BLaER1 treated with 17β-estradiol and CSF1 and Interleukin-3, amounts not matched to agents 10 nM and 100 nM (cell line): Measurements from ENCODE around the gene KLF6.
A peak's percentile ranks its signal among the peaks of the same experiment; 100 is the strongest.

Experiments used
- H3K27ac ChIP-seq, 11 experiments: shearing (Covaris generic); formaldehyde crosslinking; 2 replicates each; pipeline ENCODE4 v1.8.1; 2022
- H3K27me3 ChIP-seq, 11 experiments: shearing (Covaris generic); formaldehyde crosslinking; 2 replicates each; pipeline ENCODE4 v1.8.1; 2022
- H3K36me3 ChIP-seq, 11 experiments: shearing (Covaris generic); formaldehyde crosslinking; 2 replicates each; pipeline ENCODE4 v1.8.1; 2022
- H3K4me1 ChIP-seq, 10 experiments: shearing (Covaris generic); formaldehyde crosslinking; 2 replicates each; pipeline ENCODE4 v1.8.1; 2022
- H3K4me2 ChIP-seq, 11 experiments: shearing (Covaris generic); formaldehyde crosslinking; 2 replicates each; pipeline ENCODE4 v1.8.1; 2022
- H3K4me3 ChIP-seq, 10 experiments: shearing (Covaris generic); formaldehyde crosslinking; 2 replicates each; pipeline ENCODE4 v1.8.1; 2022
- H3K9ac ChIP-seq, 11 experiments: shearing (Covaris generic); formaldehyde crosslinking; 2 replicates each; pipeline ENCODE4 v1.8.1; 2022
- H3K9me3 ChIP-seq, 11 experiments: shearing (Covaris generic); formaldehyde crosslinking; replicated peaks in 1 of 11; 2 replicates each; pipeline ENCODE4 v1.8.1; 2022
- H4K20me1 ChIP-seq, 11 experiments: shearing (Covaris generic); formaldehyde crosslinking; 2 replicates each; pipeline ENCODE4 v1.8.1; 2022
- Cebpa-rat ChIP-seq, 11 experiments: shearing (Covaris generic); IDR thresholded peaks; 2 replicates each; pipeline ENCODE4 v1.8.1; 2022

The KLF6 gene

DNA sequence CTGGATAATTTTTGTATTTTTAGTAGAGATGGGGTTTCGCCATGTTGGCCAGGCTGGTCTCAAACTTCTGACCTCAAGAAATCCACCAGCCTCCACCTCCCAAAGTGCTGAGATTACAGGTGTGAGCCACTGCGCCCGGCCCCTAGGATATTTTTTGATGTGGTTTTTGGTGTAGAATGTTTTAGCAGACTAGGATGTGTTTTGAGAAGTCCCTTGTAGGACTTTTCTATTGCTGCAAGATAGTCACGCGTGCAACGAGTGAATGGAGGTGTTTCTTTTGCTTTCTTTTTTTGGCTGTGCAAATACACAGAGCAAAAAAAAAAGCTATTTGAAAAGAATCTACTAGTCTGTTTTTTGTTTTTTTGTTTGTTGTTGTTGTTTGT lies 29.8 kb upstream of the KLF6 start:
- no peak overlapping the region for H3K9ac ChIP-seq
- TF ChIP-seq Cebpa-rat (IDR thresholded peaks at IDR 0.05): no peak
- H3K36me3 ChIP-seq: no peaks in the 10 kb centered on the region
- no peak overlapping the region for H3K27ac ChIP-seq
- H3K4me2 ChIP-seq: no peak overlapping the region
- H3K4me1 ChIP-seq: peaks cover 25 to 42% (median 29%) of the 10 kb centered on the region in 10 experiments
- H3K4me3 ChIP-seq: no peak overlapping the region
- no peaks in the 10 kb centered on the region for H3K27me3 ChIP-seq
- H3K9me3 ChIP-seq: peaks cover 0 to 5% (median 0%) of the 10 kb centered on the region in 11 experiments; a peak in 5 of 22 replicates
- no peaks in the 10 kb centered on the region for H4K20me1 ChIP-seq

DNA sequence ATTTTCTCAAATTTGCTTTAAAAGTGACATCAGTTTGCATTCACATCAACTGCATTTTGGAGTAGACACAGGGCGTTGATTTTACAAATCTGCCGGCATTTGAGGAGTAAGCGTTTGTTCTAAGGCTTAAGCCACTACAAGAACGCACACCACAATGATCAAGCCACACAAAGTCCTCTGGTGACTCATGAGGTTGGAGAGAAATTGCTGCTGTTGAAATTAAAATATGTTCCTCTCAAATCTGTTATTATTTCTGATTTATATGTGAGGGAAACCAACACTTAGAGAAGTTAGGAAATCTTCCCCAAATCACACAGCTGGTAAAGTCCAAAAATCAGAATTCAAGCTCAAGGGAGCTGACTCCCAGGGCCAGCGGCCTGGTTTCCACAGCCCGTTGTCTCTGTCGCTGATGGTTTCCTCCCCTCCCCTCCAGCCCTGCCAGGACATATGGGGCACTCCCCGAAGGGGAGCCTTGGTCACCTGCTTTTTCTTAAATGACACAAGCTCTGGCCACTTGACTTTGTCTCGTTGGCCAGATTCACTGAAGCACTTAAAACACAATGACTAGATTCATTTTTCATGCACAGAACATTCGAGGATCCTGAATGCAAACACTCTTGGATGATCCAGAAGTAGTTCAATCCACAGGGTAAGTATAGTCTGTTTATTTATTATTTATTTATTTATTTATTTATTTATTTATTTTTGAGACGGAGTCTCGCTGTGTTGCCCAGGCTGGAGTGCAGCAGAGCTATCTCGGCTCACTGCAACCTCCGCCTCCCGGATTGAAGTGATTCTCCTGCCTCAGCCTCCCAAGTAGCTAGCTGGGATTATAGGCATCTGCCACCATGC lies 29.2 kb upstream of the KLF6 start:
- Histone ChIP-seq H3K4me1 (peaks cover 31 to 48% (median 35%) of the 10 kb centered on the region in 10 experiments), H3K9me3 (peaks cover 0 to 5% (median 0%) of the 10 kb centered on the region in 11 experiments; a peak in 5 of 22 replicates), H3K36me3 (no peaks in the 10 kb centered on the region), H3K27ac (peak overlapping the region in 1 of 11 experiments; percentile 35; a peak in 2 of 22 replicates), H3K27me3 (no peaks in the 10 kb centered on the region), H3K9ac (peak overlapping the region in 1 of 11 experiments; percentile 17; a peak in 1 of 22 replicates), H3K4me3 (no peak overlapping the region), H4K20me1 (no peaks in the 10 kb centered on the region), H3K4me2 (peak overlapping the region in 3 of 11 experiments; percentile 24 to 38 (median 25); a peak in 5 of 22 replicates)
- no peak for TF ChIP-seq Cebpa-rat (IDR thresholded peaks at IDR 0.05)

DNA sequence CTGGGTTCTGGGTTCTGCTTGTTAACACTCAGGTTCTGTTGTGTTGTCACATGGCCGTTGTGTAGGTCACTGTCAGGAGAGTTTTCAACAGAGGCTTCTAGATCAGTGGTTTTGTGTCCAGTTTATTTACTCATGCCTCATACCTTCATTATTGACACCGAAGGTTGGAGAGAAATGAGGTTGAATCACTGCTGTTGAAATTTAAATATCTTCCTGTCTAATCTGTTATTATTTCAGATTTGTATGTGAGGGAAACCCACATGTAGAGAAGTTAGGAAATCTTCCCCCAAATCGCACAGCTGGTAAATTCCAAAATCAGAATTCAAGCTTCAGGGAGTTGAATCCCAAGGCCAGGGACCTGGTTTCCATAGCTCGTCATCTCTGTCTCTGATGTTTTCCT lies 28.3 kb upstream of the KLF6 start:
- Histone ChIP-seq H3K4me1 (peaks cover 36 to 57% (median 42%) of the 10 kb centered on the region in 10 experiments), H3K27ac (no peak overlapping the region; a peak in 1 of 22 replicates), H3K9ac (no peak overlapping the region), H3K9me3 (peaks cover 0 to 5% (median 0%) of the 10 kb centered on the region in 11 experiments; a peak in 4 of 22 replicates), H3K4me3 (no peak overlapping the region), H3K27me3 (no peaks in the 10 kb centered on the region), H3K36me3 (no peaks in the 10 kb centered on the region), H4K20me1 (no peaks in the 10 kb centered on the region), H3K4me2 (0 out of 22 replicates have a peak overlapping the region, but pooled peaks of 3 of the 11 experiments have one; percentile 21 to 38 (median 25))
- no peak for TF ChIP-seq Cebpa-rat (IDR thresholded peaks at IDR 0.05)

DNA sequence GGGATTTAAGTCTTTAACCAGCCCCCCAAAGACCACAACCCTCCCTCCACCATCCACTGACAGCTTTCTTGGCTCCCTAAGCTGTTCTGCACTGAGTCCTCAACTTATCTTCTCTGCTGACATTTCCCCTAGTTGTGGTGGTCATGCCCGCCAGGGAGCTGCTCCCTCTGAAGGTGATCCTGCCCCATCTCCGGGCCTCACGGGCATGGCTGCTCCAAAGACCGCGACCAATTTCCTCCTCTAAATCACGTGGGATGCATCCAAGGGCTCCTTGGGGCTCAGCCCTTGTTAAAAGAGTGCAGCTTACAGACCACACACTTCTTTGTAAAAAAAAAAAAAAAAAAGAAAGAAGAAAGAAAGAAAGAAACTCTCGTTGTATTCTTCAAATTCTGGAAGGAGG lies 27.1 kb upstream of the KLF6 start:
- Histone ChIP-seq H3K36me3 (no peaks in the 10 kb centered on the region), H3K27me3 (no peaks in the 10 kb centered on the region), H3K9me3 (no peaks in the 10 kb centered on the region), H3K4me3 (0 out of 20 replicates have a peak overlapping the region, but pooled peaks of 1 of the 10 experiments have one; percentile 24), H3K9ac (peak overlapping the region in 6 of 11 experiments; percentile 61 to 74 (median 70); a peak in 5 of 22 replicates), H3K27ac (peak overlapping the region; percentile 64 to 83 (median 73); a peak in 19 of 22 replicates), H3K4me2 (peak overlapping the region; percentile 72 to 89 (median 82)), H3K4me1 (peaks cover 47 to 69% (median 53%) of the 10 kb centered on the region in 10 experiments), H4K20me1 (no peaks in the 10 kb centered on the region)
- no peak for TF ChIP-seq Cebpa-rat (IDR thresholded peaks at IDR 0.05)

DNA sequence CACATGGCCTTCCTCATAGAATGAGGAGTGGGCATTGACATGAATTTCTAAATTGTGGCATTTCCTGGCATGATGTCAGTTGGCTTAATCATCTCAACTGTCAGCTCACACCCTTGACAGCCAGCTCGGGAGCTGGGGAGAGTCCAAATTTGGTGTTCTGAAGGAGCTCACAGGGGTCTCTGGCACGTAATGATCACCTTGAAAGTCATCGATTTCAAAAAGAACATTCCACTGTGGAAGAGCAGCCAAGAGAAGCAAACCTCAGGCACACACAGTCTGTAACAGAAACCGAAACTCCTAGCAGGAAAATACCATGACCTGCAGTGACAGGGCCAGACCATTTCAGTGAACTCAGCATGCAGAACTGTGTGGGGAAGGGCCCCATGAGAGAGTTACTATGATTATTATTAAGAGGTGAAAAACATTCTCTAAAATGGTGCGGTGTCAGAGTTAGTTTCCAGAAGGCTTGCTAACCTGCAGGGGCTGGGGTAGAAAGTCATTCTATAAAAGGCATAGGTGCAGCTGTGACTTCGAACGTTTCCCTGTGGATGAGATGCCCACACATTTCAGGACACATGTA lies 26.4 kb upstream of the KLF6 start:
- Histone ChIP-seq H3K9ac (peak overlapping the region; percentile 43 to 74 (median 69); a peak in 19 of 22 replicates), H3K36me3 (no peaks in the 10 kb centered on the region), H3K4me2 (peak overlapping the region; percentile 72 to 89 (median 82)), H3K4me3 (peak overlapping the region in 7 of 10 experiments; percentile 24 to 50 (median 31); a peak in 10 of 20 replicates), H3K9me3 (no peaks in the 10 kb centered on the region), H3K27ac (peak overlapping the region; percentile 64 to 83 (median 73)), H3K27me3 (no peaks in the 10 kb centered on the region), H4K20me1 (no peaks in the 10 kb centered on the region), H3K4me1 (peaks cover 55 to 76% (median 61%) of the 10 kb centered on the region in 10 experiments)
- no peak for TF ChIP-seq Cebpa-rat (IDR thresholded peaks at IDR 0.05)

DNA sequence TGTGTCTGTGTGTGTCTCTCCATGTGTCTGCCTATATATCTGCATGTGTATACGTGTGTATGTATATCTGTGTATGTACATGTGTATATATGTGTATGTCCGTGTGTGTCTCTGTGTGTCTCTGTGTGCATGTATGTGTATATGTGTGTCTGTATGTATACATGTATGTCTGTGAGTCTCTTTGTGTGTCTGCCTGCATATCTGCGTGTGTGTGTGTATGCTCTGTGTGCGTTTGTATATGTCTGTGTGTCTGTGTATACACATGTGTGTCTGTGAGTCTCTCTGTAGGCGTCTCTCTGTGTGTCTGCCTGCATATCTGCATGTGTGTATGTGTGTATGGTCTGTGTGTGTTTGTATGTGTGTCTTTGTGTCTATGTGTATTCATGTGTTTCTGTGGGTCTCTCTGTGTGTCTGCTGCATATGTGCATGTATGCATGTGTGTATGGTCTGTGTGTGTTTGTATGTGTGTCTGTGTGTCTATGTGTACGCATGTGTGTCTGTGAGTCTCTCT lies 23.7 kb upstream of the KLF6 start:
- peaks cover 79 to 91% (median 87%) of the 10 kb centered on the region in 10 experiments for H3K4me1 ChIP-seq
- no peaks in the 10 kb centered on the region for H3K36me3 ChIP-seq
- H3K27me3 ChIP-seq: no peaks in the 10 kb centered on the region
- no peaks in the 10 kb centered on the region for H3K9me3 ChIP-seq
- H4K20me1 ChIP-seq: no peaks in the 10 kb centered on the region
- H3K4me3 ChIP-seq: no peak overlapping the region
- peak overlapping the region in 5 of 11 experiments; percentile 70 to 98 (median 73); a peak in 5 of 22 replicates for H3K27ac ChIP-seq
- H3K9ac ChIP-seq: no peak overlapping the region
- no peak for TF ChIP-seq Cebpa-rat (IDR thresholded peaks at IDR 0.05)
- H3K4me2 ChIP-seq: peak overlapping the region in 7 of 11 experiments; percentile 79 to 92 (median 88); a peak in 4 of 22 replicates

DNA sequence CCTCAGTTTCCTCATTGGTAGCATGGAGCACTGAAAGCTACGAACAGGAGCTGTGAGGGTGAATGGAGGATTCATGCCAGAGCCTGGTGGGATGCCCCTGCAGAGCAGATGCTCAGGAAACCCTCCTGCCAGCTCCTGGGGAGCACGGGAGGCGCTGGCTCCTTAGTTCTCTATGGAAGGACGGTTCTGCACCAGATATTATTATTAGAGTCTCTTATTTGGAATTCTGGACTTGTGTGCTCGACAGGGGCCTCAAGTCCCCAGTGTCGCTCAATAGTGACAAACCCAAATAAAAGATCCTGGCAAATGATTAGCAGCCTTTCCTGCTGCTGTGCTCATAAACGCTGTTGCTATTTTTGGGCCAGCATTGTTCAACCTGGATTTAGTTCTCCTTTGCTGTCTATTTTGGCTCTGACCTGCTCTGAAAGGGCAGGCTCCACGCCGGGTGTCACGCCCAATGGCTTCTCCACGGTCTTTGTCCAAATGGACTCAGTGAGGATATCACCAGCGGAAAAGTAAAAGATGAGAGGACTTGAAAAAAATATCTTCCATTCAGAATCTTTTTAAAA lies 23.0 kb upstream of the KLF6 start:
- H3K9me3 ChIP-seq: no peaks in the 10 kb centered on the region
- H3K9ac ChIP-seq: peak overlapping the region in 3 of 11 experiments; percentile 3 to 92 (median 3); a peak in 4 of 22 replicates
- H3K27me3 ChIP-seq: no peaks in the 10 kb centered on the region
- peak overlapping the region in 9 of 11 experiments; percentile 28 to 100 (median 97); a peak in 11 of 22 replicates for H3K27ac ChIP-seq
- H3K4me2 ChIP-seq: peak overlapping the region; percentile 86 to 95 (median 91)
- TF ChIP-seq Cebpa-rat (IDR thresholded peaks at IDR 0.05): no peak
- H3K4me1 ChIP-seq: peaks cover 86 to 96% (median 93%) of the 10 kb centered on the region in 10 experiments
- no peak overlapping the region for H3K4me3 ChIP-seq
- H3K36me3 ChIP-seq: no peaks in the 10 kb centered on the region
- no peaks in the 10 kb centered on the region for H4K20me1 ChIP-seq

DNA sequence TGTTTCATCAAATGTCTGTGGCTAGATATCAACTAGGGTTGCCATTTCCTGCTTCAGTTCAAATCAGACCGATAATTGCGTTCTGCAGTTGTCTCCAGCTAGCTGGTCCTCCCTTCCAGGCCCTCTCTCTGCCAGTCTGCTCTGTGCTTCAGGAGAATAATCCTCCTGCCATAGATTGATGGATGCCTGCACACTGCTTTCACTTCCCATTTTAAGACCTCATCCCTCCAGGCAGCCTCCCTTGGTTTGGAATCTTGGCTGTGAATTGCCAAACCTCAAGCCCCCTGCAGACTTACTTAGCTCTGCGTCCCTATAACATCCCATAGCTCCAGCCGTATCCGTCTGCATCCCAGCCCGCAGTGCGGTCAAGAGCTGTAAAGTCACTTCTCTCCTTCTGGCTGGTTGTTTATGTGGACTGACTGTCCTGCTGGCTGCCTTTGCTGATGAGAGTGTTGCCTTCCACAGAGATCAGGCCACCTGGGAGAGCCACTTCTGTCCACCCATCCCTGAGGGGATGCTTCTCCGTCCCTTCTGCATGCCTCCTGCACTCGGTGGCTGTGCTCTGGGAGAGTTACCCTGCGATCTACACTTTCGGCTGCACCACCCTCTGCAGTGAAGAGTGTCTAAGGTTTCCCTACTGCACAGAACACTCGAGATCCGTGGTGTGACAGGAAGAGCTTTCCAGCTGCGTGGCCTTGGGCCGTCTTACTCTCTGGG lies 22.4 kb upstream of the KLF6 start:
- TF ChIP-seq Cebpa-rat (IDR thresholded peaks at IDR 0.05): no peak
- H3K4me3 ChIP-seq: no peak overlapping the region
- H3K9me3 ChIP-seq: 0 out of 22 replicates have a peak, but pooled peaks cover 0 to under 1% (median 0%) of the 10 kb centered on the region in 11 experiments
- H3K4me1 ChIP-seq: peaks cover 90 to 99% (median 96%) of the 10 kb centered on the region in 10 experiments
- no peaks in the 10 kb centered on the region for H3K27me3 ChIP-seq
- H4K20me1 ChIP-seq: no peaks in the 10 kb centered on the region
- H3K36me3 ChIP-seq: no peaks in the 10 kb centered on the region
- peak overlapping the region; percentile 86 to 95 (median 91) for H3K4me2 ChIP-seq
- peak overlapping the region; percentile 94 to 100 (median 97); a peak in 20 of 22 replicates for H3K27ac ChIP-seq
- H3K9ac ChIP-seq: peak overlapping the region in 3 of 11 experiments; percentile 85 to 92 (median 91); a peak in 2 of 22 replicates
